Ovary (tissue), 3 donors: Measurements from ENCODE around the gene HBA1.

Experiments
- CTCF ChIP-seq, 3 donors: fragments of 450-650 bp in 2 of 3; fragments of 200-600 bp in 1 of 3; IDR thresholded peaks; one replicate each; pipeline versions ENCODE4 v1.5.1 to v1.8.0; 2016 to 2022; ENCODE audit warnings: antibody characterized with exemption in 3 of 3, mild to moderate bottlenecking in 1 of 3
- EP300 ChIP-seq: sonication (generic); formaldehyde crosslinking; IDR thresholded peaks from one replicate; pipeline ENCODE4 v1.6.1; 2017; ENCODE audit warnings: antibody characterized with exemption
- POLR2A ChIP-seq: fragments of 450-650 bp; IDR thresholded peaks from one replicate; pipeline ENCODE4 v1.6.1; 2017; ENCODE audit warnings: antibody characterized with exemption, mild to moderate bottlenecking, moderate library complexity
- donor health status: DM: no; HTN: no; CAD: no.

GRCh38 chr16:200388-200787 lies 23.9 kb downstream of the HBA1 start:
- TF ChIP-seq CTCF (IDR thresholded peaks at IDR 0.05), result no peak
- TF ChIP-seq POLR2A, result no peak
- no peak for TF ChIP-seq EP300
